ENCODE measurements around the gene FRMD8. TPM values are rescaled to one million over a fixed set of nuclear protein-coding genes. Genes with fewer than 3 reads are reported as not detected.

Gene FRMD8
- total RNA-seq, 6 experiments from 2014 or later = 7.7 to 17.1 (median 14.3) TPM

- intact Hi-C loops (cut with DNase I) = no loop called here
- TF ChIP-seq POLR2A (IDR thresholded peaks at IDR 0.05) = peak; percentile 70
- TF ChIP-seq CTCF (IDR thresholded peaks at IDR 0.05) = peak in 1 of 4 donors; percentile 4
- WGBS (ENCODE audit: insufficient coverage, low coverage, low lambda C conversion rate, missing lambda C conversion rate) = 4% methylated on average over 30 of the region's 47 CpGs
- Histone ChIP-seq H3K27ac (peak overlapping the region; percentile 56 to 73 (median 58)), H3K4me1 (peaks cover 0 to 8% (median 0%) of the 10 kb centered on the region in 4 donors), H3K27me3 (no peaks in the 10 kb centered on the region), H3K9me3 (no peaks in the 10 kb centered on the region), H3K36me3 (no peaks in the 10 kb centered on the region), H3K4me3 (peak overlapping the region; percentile 35 to 52 (median 40))
- ATAC-seq (peak; percentile 90 to 97 (median 96)), DNase-seq (peak; percentile 88 to 92 (median 92))
These were observed 68.4 kb downstream of the FRMD8 start for GRCh38 chr11:65454696-65455456.

DNA sequence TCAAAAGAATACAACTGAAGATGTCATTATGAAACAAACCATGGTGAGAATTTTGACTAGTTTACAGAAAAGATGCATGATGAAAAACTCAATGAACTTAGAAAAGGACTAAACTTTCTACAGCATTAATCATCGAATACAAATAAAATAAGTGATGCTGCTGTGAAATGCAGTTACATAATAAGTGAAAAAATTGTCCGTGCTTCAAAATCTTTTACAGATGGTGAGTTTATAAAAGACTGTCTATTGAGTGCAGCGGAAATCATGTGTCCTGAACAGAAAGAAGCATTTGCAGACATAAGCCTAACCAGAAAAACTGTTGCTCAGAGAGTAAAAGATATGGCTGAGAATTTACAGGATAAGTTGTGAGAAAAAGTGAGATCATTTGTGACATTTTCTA is 70.0 kb downstream of the FRMD8 start:
- Histone ChIP-seq H3K27me3 (no peaks in the 10 kb centered on the region), H3K4me3 (no peak overlapping the region), H3K27ac (no peak overlapping the region), H3K9me3 (no peaks in the 10 kb centered on the region), H3K4me1 (peaks cover 0 to 13% (median 1%) of the 10 kb centered on the region in 4 donors), H3K36me3 (no peaks in the 10 kb centered on the region)
- WGBS (ENCODE audit: insufficient coverage, low coverage, low lambda C conversion rate, missing lambda C conversion rate) = 88% methylated on average over 3 of the region's 3 CpGs
- no peak for DNase-seq
- TF ChIP-seq POLR2A (IDR thresholded peaks at IDR 0.05) = no peak
- no peak for TF ChIP-seq CTCF (IDR thresholded peaks at IDR 0.05)
- ATAC-seq = no peak
- intact Hi-C loops (cut with DNase I) = no loop called here

GRCh38 chr11:65459552-65459951 is 73.1 kb downstream of the FRMD8 start:
- WGBS (ENCODE audit: insufficient coverage, low coverage, low lambda C conversion rate, missing lambda C conversion rate) = 73% methylated on average over 2 of the region's 7 CpGs

More at GRCh38 chr11:65459552-65459951, 73.1 kb downstream of the FRMD8 start:
- Histone ChIP-seq H3K4me1 (peaks cover 0 to 12% (median 3%) of the 10 kb centered on the region in 4 donors), H3K4me3 (no peak overlapping the region), H3K27ac (no peak overlapping the region), H3K36me3 (no peaks in the 10 kb centered on the region), H3K9me3 (no peaks in the 10 kb centered on the region), H3K27me3 (no peaks in the 10 kb centered on the region)
- intact Hi-C loops (cut with DNase I) = no loop called here
- TF ChIP-seq CTCF (IDR thresholded peaks at IDR 0.05) (no peak), POLR2A (IDR thresholded peaks at IDR 0.05) (no peak)
- ATAC-seq (no peak), DNase-seq (peak in 1 of 3 donors; percentile 35)

MicroRNAs within 50 kb of the gene (microRNA counts, 767-probe panel; counts per million panel counts)
- 237 counts per million for microRNA hsa-miR-612

Small RNAs within 50 kb of the gene (small RNA-seq; reads per million reads assigned to genes)
- 0 reads per million in 2 experiments for gene RF01684

Other genes starting within 250 kb of the FRMD8 start
- 1 to 10 TPM in 2 of 6 experiments, under 1 TPM in 2, not detected in 2; 0.49 to 1.8 (median 0.87) TPM for gene SPDYC, start 216.4 kb upstream of the FRMD8 start, total RNA-seq
- 100 to 1,000 TPM in 1 of 6 experiments, 10 to 100 TPM in 5; 55.7 to 124 (median 83.1) TPM for gene CAPN1, start 204.7 kb upstream of the FRMD8 start, total RNA-seq
- 1 to 10 TPM; 1.8 to 8.4 (median 3.5) TPM for gene POLA2, start 124.7 kb upstream of the FRMD8 start, total RNA-seq
- gene CDC42EP2, start 71.8 kb upstream of the FRMD8 start, total RNA-seq = 1 to 10 TPM in 4 of 6 experiments, under 1 TPM in 2; 0.55 to 3.4 (median 2.3) TPM
- gene DPF2, start 52.8 kb upstream of the FRMD8 start, total RNA-seq = 10 to 100 TPM; 11.1 to 21.7 (median 19.4) TPM
- under 1 TPM in 3 of 6 experiments, not detected in 3; 0.10 to 0.28 (median 0.20) TPM for gene TIGD3, start 31.9 kb upstream of the FRMD8 start, total RNA-seq
- gene SLC25A45, start 4.0 kb upstream of the FRMD8 start, total RNA-seq = 10 to 100 TPM in 4 of 6 experiments, 1 to 10 TPM in 2; 7.5 to 17.5 (median 12.1) TPM
- gene NEAT1, start 36.2 kb downstream of the FRMD8 start, total RNA-seq = 1,000 to 10,000 TPM in 2 of 6 experiments, 100 to 1,000 TPM in 4; 202 to 1,225 (median 767) TPM
- gene MALAT1, start 112.4 kb downstream of the FRMD8 start, total RNA-seq = 1,000 to 10,000 TPM; 2,716 to 5,163 (median 3,933) TPM
- 10 to 100 TPM; 51.3 to 82.3 (median 57.0) TPM for gene SCYL1, start 138.4 kb downstream of the FRMD8 start, total RNA-seq
- 10 to 100 TPM; 26.6 to 94.1 (median 46.8) TPM for gene LTBP3, start 171.7 kb downstream of the FRMD8 start, total RNA-seq
- 10 to 100 TPM; 11.6 to 43.2 (median 16.5) TPM for gene ZNRD2, start 183.8 kb downstream of the FRMD8 start, total RNA-seq
- 10 to 100 TPM; 12.8 to 20.6 (median 14.6) TPM for gene FAM89B, start 185.9 kb downstream of the FRMD8 start, total RNA-seq
- 10 to 100 TPM; 10.0 to 29.9 (median 13.7) TPM for gene EHBP1L1, start 189.4 kb downstream of the FRMD8 start, total RNA-seq
- under 1 TPM in 1 of 6 experiments, not detected in 5; 0.31 TPM for gene KCNK7, start 209.2 kb downstream of the FRMD8 start, total RNA-seq
- 10 to 100 TPM; 48.3 to 67.1 (median 60.9) TPM for gene MAP3K11, start 227.6 kb downstream of the FRMD8 start, total RNA-seq
- 10 to 100 TPM; 11.2 to 32.9 (median 12.4) TPM for gene PCNX3, start 229.1 kb downstream of the FRMD8 start, total RNA-seq